Epithelial cell of proximal tubule (primary cell): ENCODE data around the gene EFCAB6. TPM values are rescaled to one million over a fixed set of nuclear protein-coding genes. Genes with fewer than 3 reads are reported as not detected.

ENCODE experiments used
- DNase-seq: peaks from one replicate; pipeline ENCODE4 v3.0.0-alpha.2; 2011; ENCODE audit warnings: low read depth
- H3K4me3 ChIP-seq: 2 replicates; pipeline ENCODE4 v1.5.1; 2011; ENCODE audit warnings: low read depth, mild to moderate bottlenecking, low read length
- total RNA-seq: library from RNA; depleted of rRNA; stranded (reverse); fragments of >200 nt; gene quantifications from 2 replicates; pipeline ENCODE4 v1.2.3, GENCODE V29; 2015
- TF ChIP-seq, protein P1 (sequence below): conservative IDR thresholded peaks from 2 replicates; pipeline ENCODE4 v1.5.1; 2012; ENCODE audit warnings: low read depth, mild to moderate bottlenecking, low read length

EFCAB6 gene
- total RNA-seq, 1 donor from 2014 or later, result 0.23 TPM

GRCh38 chr22:43483669-43484068 lies 328.4 kb downstream of the EFCAB6 start:
- no peak overlapping the region for H3K4me3 ChIP-seq
- no peak for DNase-seq
- TF ChIP-seq, protein P1, sequence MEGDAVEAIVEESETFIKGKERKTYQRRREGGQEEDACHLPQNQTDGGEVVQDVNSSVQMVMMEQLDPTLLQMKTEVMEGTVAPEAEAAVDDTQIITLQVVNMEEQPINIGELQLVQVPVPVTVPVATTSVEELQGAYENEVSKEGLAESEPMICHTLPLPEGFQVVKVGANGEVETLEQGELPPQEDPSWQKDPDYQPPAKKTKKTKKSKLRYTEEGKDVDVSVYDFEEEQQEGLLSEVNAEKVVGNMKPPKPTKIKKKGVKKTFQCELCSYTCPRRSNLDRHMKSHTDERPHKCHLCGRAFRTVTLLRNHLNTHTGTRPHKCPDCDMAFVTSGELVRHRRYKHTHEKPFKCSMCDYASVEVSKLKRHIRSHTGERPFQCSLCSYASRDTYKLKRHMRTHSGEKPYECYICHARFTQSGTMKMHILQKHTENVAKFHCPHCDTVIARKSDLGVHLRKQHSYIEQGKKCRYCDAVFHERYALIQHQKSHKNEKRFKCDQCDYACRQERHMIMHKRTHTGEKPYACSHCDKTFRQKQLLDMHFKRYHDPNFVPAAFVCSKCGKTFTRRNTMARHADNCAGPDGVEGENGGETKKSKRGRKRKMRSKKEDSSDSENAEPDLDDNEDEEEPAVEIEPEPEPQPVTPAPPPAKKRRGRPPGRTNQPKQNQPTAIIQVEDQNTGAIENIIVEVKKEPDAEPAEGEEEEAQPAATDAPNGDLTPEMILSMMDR, result no peak

DNA sequence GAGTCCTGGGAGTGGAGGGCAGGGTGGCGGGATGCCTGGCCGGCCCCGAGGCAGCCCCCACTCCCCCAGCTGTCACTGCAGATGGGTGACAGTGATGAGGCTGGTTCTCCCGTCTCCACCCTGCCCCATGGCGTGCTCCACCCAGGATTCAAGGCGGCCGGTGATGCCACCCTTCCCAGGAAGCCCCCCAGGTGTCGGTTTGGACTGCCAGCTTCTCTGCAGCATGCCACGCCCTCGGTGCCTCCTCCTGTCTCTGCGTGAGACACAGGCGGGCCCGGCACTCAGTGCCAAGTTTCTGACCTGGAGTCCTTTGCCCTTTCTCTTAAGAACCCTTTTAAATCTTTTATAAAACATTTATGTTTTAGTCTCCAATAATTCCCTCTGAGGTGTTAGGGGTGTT lies 328.8 kb downstream of the EFCAB6 start:
- H3K4me3 ChIP-seq, result no peak overlapping the region
- TF ChIP-seq, protein P1, result no peak
- no peak for DNase-seq

- H3K4me3 ChIP-seq, result no peak overlapping the region
- DNase-seq, result no peak
- TF ChIP-seq, protein P1, result no peak
These were observed 329.8 kb downstream of the EFCAB6 start for GRCh38 chr22:43482318-43482625.

DNA sequence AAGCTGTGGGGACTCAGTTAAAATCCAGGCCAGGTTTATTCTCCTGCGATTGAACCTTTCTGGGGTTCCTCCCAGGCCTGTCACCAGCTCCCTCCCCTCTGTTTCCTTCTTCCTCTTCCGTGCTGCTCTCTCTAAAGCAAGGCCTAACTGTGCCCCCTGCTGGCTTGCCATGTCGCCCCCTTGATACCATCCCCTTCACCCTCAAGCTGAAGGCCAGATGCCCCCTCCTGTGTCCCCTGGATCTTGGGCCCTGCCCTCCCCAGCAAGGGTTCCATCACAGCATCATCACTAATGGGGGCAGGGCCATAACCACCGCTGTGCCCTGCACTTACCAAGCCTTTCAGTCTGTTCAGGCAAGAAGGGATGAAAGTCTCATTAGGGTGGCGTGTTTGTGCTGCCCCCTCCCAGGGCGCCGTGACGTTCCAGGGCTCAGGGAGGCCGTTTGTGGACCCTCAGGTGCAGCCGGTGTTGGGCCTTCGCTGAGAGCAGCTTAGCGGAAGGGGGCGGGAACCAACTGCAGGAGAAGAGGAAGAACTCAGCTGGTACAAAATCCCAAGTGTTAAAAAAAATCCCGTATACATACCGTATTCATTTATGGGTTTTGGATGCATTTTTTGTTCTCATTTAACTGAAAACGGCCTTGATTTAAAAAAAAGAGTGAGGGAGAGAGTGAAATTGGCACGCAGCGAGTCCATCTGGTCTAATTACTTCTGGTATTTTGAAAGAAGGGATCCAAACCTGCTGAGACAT lies 330.4 kb downstream of the EFCAB6 start:
- no peak overlapping the region for H3K4me3 ChIP-seq
- DNase-seq, result no peak
- TF ChIP-seq, protein P1, result peak; percentile 24

- TF ChIP-seq, protein P1, result no peak
- no peak overlapping the region for H3K4me3 ChIP-seq
- DNase-seq, result no peak
These were observed 332.1 kb downstream of the EFCAB6 start for GRCh38 chr22:43479962-43480361.

GRCh38 chr22:43479301-43479950 lies 332.7 kb downstream of the EFCAB6 start:
- TF ChIP-seq, protein P1, result no peak
- no peak for DNase-seq
- no peak overlapping the region for H3K4me3 ChIP-seq

Other genes starting within 250 kb of the EFCAB6 start
- gene SULT4A1, start 50.2 kb upstream of the EFCAB6 start, total RNA-seq, result 0.51 and 2.1 TPM in 2 replicates
- gene PNPLA5, start 79.7 kb upstream of the EFCAB6 start, total RNA-seq, result not detected in 2 replicates
- 7.6 and 12.4 TPM in 2 replicates for gene PNPLA3, start 111.5 kb upstream of the EFCAB6 start, total RNA-seq
- 40.8 and 51.7 TPM in 2 replicates for gene SAMM50, start 143.1 kb upstream of the EFCAB6 start, total RNA-seq
- gene PARVB, start 212.0 kb upstream of the EFCAB6 start, total RNA-seq, result 74.2 and 79.9 TPM in 2 replicates